Measurements from ENCODE around the gene TBC1D10B.
"Not testable (repeated sequence)": the region's sequence is repeated elsewhere in the genome, so short reads cannot be mapped to it uniquely, and the experiment has no call there.

TBC1D10B gene

GRCh38 chr16:30348929-30349328, 21.4 kb downstream of the TBC1D10B start:
- no peak overlapping the region for H3K4me3 ChIP-seq (ENCODE audit: low read length)
- no peak for DNase-seq (ENCODE audit: low read depth, low spot score)

- H3K4me3 ChIP-seq (ENCODE audit: low read length) = no peak overlapping the region
- DNase-seq (ENCODE audit: low read depth, low spot score) = no peak
Measured at GRCh38 chr16:30348113-30348512, 22.2 kb downstream of the TBC1D10B start.

GRCh38 chr16:30346286-30346685, 24.0 kb downstream of the TBC1D10B start:
- no peak overlapping the region for H3K4me3 ChIP-seq (ENCODE audit: low read length)
- no peak for DNase-seq (ENCODE audit: low read depth, low spot score)

GRCh38 chr16:30343491-30343820, 26.8 kb downstream of the TBC1D10B start:
- peak; percentile 27 for DNase-seq (ENCODE audit: low read depth, low spot score)
- H3K4me3 ChIP-seq (ENCODE audit: low read length) = not testable (repeated sequence)

GRCh38 chr16:30342751-30343490, 27.4 kb downstream of the TBC1D10B start:
- DNase-seq (ENCODE audit: low read depth, low spot score) = no peak
- no peak overlapping the region for H3K4me3 ChIP-seq (ENCODE audit: low read length)

GRCh38 chr16:30341971-30342370, 28.3 kb downstream of the TBC1D10B start:
- not testable (repeated sequence) for DNase-seq (ENCODE audit: low read depth, low spot score); H3K4me3 ChIP-seq (ENCODE audit: low read length)

- H3K4me3 ChIP-seq (ENCODE audit: low read length) = peak overlapping the region; percentile 30
- DNase-seq (ENCODE audit: low read depth, low spot score) = peak; percentile 90
Measured at GRCh38 chr16:30340621-30341020, 29.7 kb downstream of the TBC1D10B start.

- not testable (repeated sequence) for H3K4me3 ChIP-seq (ENCODE audit: low read length); DNase-seq (ENCODE audit: low read depth, low spot score)
Measured at GRCh38 chr16:30338715-30339114, 31.6 kb downstream of the TBC1D10B start.

- not testable (repeated sequence) for DNase-seq (ENCODE audit: low read depth, low spot score); H3K4me3 ChIP-seq (ENCODE audit: low read length)
Measured at GRCh38 chr16:30337964-30338357, 32.3 kb downstream of the TBC1D10B start.

- peak overlapping the region; percentile 56 for H3K4me3 ChIP-seq (ENCODE audit: low read length)
- DNase-seq (ENCODE audit: low read depth, low spot score) = no peak
Measured at GRCh38 chr16:30335598-30336474, 34.5 kb downstream of the TBC1D10B start.

GRCh38 chr16:30335028-30335597, 35.2 kb downstream of the TBC1D10B start:
- H3K4me3 ChIP-seq (ENCODE audit: low read length) = peak overlapping the region; percentile 56
- peak; percentile 46 for DNase-seq (ENCODE audit: low read depth, low spot score)

- H3K4me3 ChIP-seq (ENCODE audit: low read length) = peak overlapping the region; percentile 56
- peak; percentile 72 for DNase-seq (ENCODE audit: low read depth, low spot score)
Measured at GRCh38 chr16:30334473-30334989, 35.8 kb downstream of the TBC1D10B start.

- not testable (repeated sequence) for H3K4me3 ChIP-seq (ENCODE audit: low read length); DNase-seq (ENCODE audit: low read depth, low spot score)
Measured at GRCh38 chr16:30324220-30324619, 46.1 kb downstream of the TBC1D10B start.

GRCh38 chr16:30318647-30319046, 51.6 kb downstream of the TBC1D10B start:
- DNase-seq (ENCODE audit: low read depth, low spot score); H3K4me3 ChIP-seq (ENCODE audit: low read length): not testable (repeated sequence)

- DNase-seq (ENCODE audit: low read depth, low spot score) = not testable (repeated sequence)
Measured at GRCh38 chr16:30310937-30311336, 59.4 kb downstream of the TBC1D10B start.

GRCh38 chr16:30309255-30309654, 61.0 kb downstream of the TBC1D10B start:
- DNase-seq (ENCODE audit: low read depth, low spot score); H3K4me3 ChIP-seq (ENCODE audit: low read length): not testable (repeated sequence)

More at GRCh38 chr16:30310937-30311336, 59.4 kb downstream of the TBC1D10B start:
- H3K4me3 ChIP-seq (ENCODE audit: low read length) = not testable (repeated sequence)
